ENCODE results near the gene SYT12.

DNA sequence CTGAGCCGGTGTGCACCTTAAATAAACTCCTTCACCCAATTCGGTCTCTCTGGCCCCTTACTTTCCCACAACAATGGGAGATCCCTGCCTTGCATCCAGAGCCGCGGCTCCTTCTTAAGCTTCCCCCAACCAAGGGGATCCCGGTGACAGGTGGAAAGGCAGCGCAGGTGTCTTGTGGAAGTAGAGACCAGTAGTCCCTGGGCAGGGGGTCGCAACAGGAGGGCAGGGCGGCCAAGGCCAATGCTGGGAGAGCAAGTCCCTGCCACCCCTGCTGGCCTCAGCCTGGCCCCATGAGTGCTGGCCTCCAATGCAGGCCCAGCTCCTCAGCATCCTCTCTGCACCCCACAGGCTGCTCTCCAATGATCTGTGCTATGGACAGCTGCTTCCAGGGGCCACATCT, 7.9 kb upstream of the SYT12 start:
- TF ChIP-seq, protein P1, sequence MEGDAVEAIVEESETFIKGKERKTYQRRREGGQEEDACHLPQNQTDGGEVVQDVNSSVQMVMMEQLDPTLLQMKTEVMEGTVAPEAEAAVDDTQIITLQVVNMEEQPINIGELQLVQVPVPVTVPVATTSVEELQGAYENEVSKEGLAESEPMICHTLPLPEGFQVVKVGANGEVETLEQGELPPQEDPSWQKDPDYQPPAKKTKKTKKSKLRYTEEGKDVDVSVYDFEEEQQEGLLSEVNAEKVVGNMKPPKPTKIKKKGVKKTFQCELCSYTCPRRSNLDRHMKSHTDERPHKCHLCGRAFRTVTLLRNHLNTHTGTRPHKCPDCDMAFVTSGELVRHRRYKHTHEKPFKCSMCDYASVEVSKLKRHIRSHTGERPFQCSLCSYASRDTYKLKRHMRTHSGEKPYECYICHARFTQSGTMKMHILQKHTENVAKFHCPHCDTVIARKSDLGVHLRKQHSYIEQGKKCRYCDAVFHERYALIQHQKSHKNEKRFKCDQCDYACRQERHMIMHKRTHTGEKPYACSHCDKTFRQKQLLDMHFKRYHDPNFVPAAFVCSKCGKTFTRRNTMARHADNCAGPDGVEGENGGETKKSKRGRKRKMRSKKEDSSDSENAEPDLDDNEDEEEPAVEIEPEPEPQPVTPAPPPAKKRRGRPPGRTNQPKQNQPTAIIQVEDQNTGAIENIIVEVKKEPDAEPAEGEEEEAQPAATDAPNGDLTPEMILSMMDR (IDR thresholded peaks at IDR 0.05): no peak
- no peak for TF ChIP-seq EZH2 (IDR thresholded peaks at IDR 0.05; ENCODE audit: borderline replicate concordance, insufficient read depth, low read depth, low read length, poor library complexity, severe bottlenecking)

Measured in B cell (primary cell).